ENCODE measurements around the gene C1orf226. TPM values are rescaled to one million over a fixed set of nuclear protein-coding genes. Genes with fewer than 3 reads are reported as not detected.

The C1orf226 gene
- total and polyA plus RNA-seq, 2 of the 8 experiments (the other 6 are each of a cell fraction or from before 2014, with no cell fraction given), result 8.2 to 18.8 TPM

DNA sequence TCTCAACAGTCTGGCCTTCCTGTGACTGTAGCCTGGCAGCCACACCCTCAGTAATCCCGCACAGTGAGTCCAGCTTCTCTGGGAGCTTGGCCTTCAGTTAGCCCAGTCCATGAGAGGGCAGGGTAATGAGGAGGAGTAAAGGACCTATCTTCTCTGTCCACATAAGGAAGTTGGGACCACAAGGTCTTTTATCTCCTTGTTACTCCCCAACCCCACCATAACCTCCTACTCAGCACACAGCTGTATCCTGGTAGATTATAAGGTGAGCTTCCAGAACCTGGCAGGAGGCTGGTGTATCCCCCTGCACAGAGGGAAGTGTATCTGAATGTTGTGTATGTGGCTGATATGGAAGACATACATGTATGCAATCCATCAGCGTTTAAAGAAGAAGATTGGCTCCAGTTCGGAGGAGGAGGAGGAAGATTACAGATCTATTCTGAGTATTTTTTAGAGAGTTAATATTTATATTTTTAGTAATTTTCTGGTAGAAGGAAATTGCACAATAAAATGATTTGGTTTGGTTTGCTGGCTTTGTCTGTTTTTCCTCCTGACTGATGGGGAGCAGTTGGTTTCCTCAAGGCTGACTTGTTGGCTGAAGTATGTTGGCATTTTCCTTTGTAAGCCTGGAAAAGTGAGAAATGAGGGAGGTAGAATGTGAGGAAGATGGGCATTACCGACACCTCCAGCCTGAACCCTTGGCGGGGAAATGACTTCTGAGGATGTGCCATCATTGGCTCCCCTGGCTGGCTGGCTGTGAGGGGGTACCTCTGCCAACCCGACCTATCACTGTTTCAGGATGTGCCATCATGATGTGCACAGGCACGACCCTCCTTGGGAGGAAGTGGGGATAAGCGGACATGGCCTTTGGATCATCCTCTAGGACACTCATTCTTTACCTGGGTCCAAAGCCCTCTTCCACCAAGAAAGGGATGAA lies 5.0 kb downstream of the C1orf226 start:
- Histone ChIP-seq H3K27me3 (replicated peaks in 1 of 4; ENCODE audit: control insufficient read depth in 3 of 4, extremely low read depth in 1 of 4, insufficient read depth in 3 of 4, low read length in 3 of 4) (no peaks in the 10 kb centered on the region), H3K79me1 (ENCODE audit: low read depth, low read length) (no peaks in the 10 kb centered on the region), H3K4ac (replicated peaks; ENCODE audit: insufficient read length, low read depth, low read length) (no peak overlapping the region), H3K9ac (replicated peaks in 1 of 4; ENCODE audit: extremely low read depth in 1 of 4, low read depth in 3 of 4, low read length in 3 of 4) (no peak overlapping the region), H3K18ac (ENCODE audit: extremely low read depth, low read length) (no peak overlapping the region), H3K4me2 (ENCODE audit: insufficient read depth in 1 of 2, low read depth in 2 of 2, low read length in 2 of 2) (no peak overlapping the region), H3K36me3 (ENCODE audit: control insufficient read depth in 2 of 4, insufficient read depth in 4 of 4, low read length in 3 of 4) (peaks cover 0 to 5% (median 2%) of the 10 kb centered on the region in 4 experiments; a peak in 1 of 8 replicates), H3K27ac (ENCODE audit: low read depth, low read length) (no peak overlapping the region), H3K4me1 (replicated peaks in 1 of 4; ENCODE audit: control insufficient read depth in 3 of 4, insufficient read depth in 4 of 4, low read length in 3 of 4) (peaks cover 0 to 3% (median 1%) of the 10 kb centered on the region in 4 experiments; a peak in 4 of 7 replicates), H4K8ac (ENCODE audit: extremely low read depth, insufficient read depth, low read length) (peak overlapping the region; percentile 9), H4K91ac (replicated peaks; ENCODE audit: insufficient read length, low read length) (no peak overlapping the region), H3K79me2 (ENCODE audit: control insufficient read depth in 1 of 2, insufficient read depth in 2 of 2, low read length in 2 of 2) (no peaks in the 10 kb centered on the region), H2BK15ac (ENCODE audit: low read length) (0 out of 2 replicates have a peak overlapping the region, but pooled peaks have one; percentile 8), H3K23me2 (ENCODE audit: low read depth, low read length) (no peaks in the 10 kb centered on the region), H4K20me1 (replicated peaks in 1 of 2; ENCODE audit: control insufficient read depth in 1 of 2, insufficient read depth in 2 of 2, low read length in 2 of 2) (no peaks in the 10 kb centered on the region), H2BK5ac (ENCODE audit: low read depth, low read length) (no peak overlapping the region), H3K4me3 (ENCODE audit: extremely low read depth in 1 of 4, insufficient read depth in 2 of 4, low read depth in 3 of 4, low read length in 4 of 4) (no peak overlapping the region), H2AFZ (ENCODE audit: low read length) (no peak overlapping the region), H3K56ac (replicated peaks; ENCODE audit: insufficient read length, low read depth, low read length) (no peak overlapping the region), H2BK120ac (replicated peaks; ENCODE audit: low read depth, low read length) (no peak overlapping the region), H3K23ac (ENCODE audit: insufficient read length) (no peak overlapping the region), H3K14ac (ENCODE audit: insufficient read length) (no peak overlapping the region), H4K5ac (ENCODE audit: insufficient read length, low read depth, low read length) (no peak overlapping the region), H2BK20ac (ENCODE audit: low read length) (no peak overlapping the region), H2BK12ac (ENCODE audit: low read depth, low read length) (no peak overlapping the region), H2AK5ac (ENCODE audit: low read depth, low read length) (no peak overlapping the region), H3K9me3 (ENCODE audit: insufficient read depth in 2 of 2, low read depth in 1 of 2, low read length in 1 of 2) (no peaks in the 10 kb centered on the region)
- FAIRE-seq (no peak), DNase-seq (ENCODE audit: low read depth in 1 of 2, low spot score in 2 of 2) (no peak)
- 78% methylated on average over 8 of the region's 8 CpGs; no CpG with 5 or more reads in 1 of the 2 experiments for WGBS, 2 experiments (ENCODE audit: extremely low coverage in 1 of 2, insufficient coverage in 1 of 2, insufficient read length in 1 of 2, insufficient replicate concordance in 2 of 2, low coverage in 1 of 2, low lambda C conversion rate in 2 of 2, missing lambda C conversion rate in 1 of 2)
- ChIA-PET POLR2A (ENCODE audit: partially characterized antibody) (interaction anchor here (1.2 kb wide), 1 partner anchor 8 kb away, joined by 3 read pairs; no protein-coding TSS in a partner anchor), CTCF (ENCODE audit: partially characterized antibody) (interaction anchor here (1.2 to 8.1 kb wide), 4 partner anchors 12 to 330 kb away, joined by 3 to 44 read pairs (median 6); no protein-coding TSS in a partner anchor)
- TF ChIP-seq BRCA1 (IDR thresholded peaks at IDR 0.05; ENCODE audit: low read depth, low read length) (no peak), TBP (IDR thresholded peaks at IDR 0.05; ENCODE audit: low read depth, low read length) (no peak), EZH2 (IDR thresholded peaks at IDR 0.05; ENCODE audit: low read depth, low read length, severe bottlenecking) (no peak), YY1 (IDR thresholded peaks at IDR 0.05; ENCODE audit: low read depth, low read length) (no peak), ZNF274 (IDR thresholded peaks at IDR 0.05; ENCODE audit: borderline replicate concordance, extremely low read depth, low read length) (no peak), HDAC2 (IDR thresholded peaks at IDR 0.05; ENCODE audit: borderline replicate concordance in 1 of 2, low read depth in 2 of 2, low read length in 2 of 2) (no peak), RFX5 (IDR thresholded peaks at IDR 0.05; ENCODE audit: borderline replicate concordance, low read depth, low read length) (no peak), POLR2AphosphoS5 (IDR thresholded peaks at IDR 0.05; ENCODE audit: low read depth, low read length) (no peak), RAD21 (IDR thresholded peaks at IDR 0.05 in 1 of 2, conservative IDR thresholded peaks at IDR 0.05 in 1 of 2; ENCODE audit: low read depth in 2 of 2, low read length in 2 of 2) (no peak), RBBP5 (IDR thresholded peaks at IDR 0.05; ENCODE audit: borderline replicate concordance, low read depth, low read length) (no peak), CHD2 (IDR thresholded peaks at IDR 0.05; ENCODE audit: low read length) (no peak)

Measured in H1 (cell line).